Measurements from ENCODE around the gene SLC17A3. TPM values are rescaled to one million over a fixed set of nuclear protein-coding genes. Genes with fewer than 3 reads are reported as not detected.

Gene SLC17A3
- total RNA-seq, 4 donors from 2014 or later, result 0.22 TPM; not detected in 3

DNA sequence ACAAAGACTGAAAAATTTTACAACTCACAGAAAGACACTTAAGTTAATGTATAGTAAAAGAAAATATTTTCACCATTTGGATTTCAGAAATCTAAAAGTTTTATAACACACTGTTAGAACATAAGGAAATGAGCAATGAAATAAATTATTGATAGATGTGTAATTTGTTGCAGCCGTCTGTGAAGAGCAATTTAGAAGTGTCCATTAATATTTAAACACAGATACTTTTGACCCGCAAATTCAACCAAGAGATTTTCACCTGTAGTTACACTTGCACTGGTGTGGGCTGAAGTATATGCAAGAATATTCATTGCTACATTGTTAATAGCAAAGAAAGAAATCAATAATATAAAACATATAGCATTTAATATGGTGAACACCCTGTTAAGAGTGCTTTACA, 14.6 kb upstream of the SLC17A3 start:
- H3K36me3 ChIP-seq, result no peaks in the 10 kb centered on the region
- in situ Hi-C loops (cut with MboI; ENCODE audit: low sequenced_read_pairs in 4 of 4), result no loop called here
- H3K27me3 ChIP-seq, result no peaks in the 10 kb centered on the region
- H3K27ac ChIP-seq, result no peak overlapping the region
- no peaks in the 10 kb centered on the region for H3K9me3 ChIP-seq
- no peak for TF ChIP-seq POLR2A (IDR thresholded peaks at IDR 0.05)
- TF ChIP-seq, protein P1, sequence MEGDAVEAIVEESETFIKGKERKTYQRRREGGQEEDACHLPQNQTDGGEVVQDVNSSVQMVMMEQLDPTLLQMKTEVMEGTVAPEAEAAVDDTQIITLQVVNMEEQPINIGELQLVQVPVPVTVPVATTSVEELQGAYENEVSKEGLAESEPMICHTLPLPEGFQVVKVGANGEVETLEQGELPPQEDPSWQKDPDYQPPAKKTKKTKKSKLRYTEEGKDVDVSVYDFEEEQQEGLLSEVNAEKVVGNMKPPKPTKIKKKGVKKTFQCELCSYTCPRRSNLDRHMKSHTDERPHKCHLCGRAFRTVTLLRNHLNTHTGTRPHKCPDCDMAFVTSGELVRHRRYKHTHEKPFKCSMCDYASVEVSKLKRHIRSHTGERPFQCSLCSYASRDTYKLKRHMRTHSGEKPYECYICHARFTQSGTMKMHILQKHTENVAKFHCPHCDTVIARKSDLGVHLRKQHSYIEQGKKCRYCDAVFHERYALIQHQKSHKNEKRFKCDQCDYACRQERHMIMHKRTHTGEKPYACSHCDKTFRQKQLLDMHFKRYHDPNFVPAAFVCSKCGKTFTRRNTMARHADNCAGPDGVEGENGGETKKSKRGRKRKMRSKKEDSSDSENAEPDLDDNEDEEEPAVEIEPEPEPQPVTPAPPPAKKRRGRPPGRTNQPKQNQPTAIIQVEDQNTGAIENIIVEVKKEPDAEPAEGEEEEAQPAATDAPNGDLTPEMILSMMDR (IDR thresholded peaks at IDR 0.05 in 4 of 5, conservative IDR thresholded peaks at IDR 0.05 in 1 of 5), result no peak
- DNase-seq, result no peak
- no peak for ATAC-seq
- no peak overlapping the region for H3K4me3 ChIP-seq
- intact Hi-C loops (cut with DNase I; ENCODE audit: low total_unique reads), result no loop called here
- no peaks in the 10 kb centered on the region for H3K4me1 ChIP-seq

DNA sequence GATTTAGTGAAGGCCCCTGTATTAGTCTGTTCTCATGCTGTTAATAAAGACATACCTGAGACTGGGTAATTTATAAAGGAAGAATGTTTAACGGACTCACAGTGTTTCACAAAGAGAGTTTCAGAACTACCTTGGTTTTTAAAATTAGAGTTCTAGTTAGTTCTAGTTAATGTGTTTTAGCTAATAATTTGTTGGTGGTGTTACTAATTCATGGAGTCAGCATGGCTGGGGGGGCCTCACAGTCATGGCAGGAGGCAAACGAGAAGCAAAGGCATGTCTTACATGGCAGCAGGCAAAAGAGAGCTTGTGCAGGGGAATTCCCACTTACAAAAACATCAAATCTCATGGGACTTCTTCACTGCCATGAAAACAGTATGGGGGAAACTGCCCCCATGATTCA, 12.0 kb upstream of the SLC17A3 start:
- Histone ChIP-seq H3K36me3 (no peaks in the 10 kb centered on the region), H3K4me1 (no peaks in the 10 kb centered on the region), H3K27ac (no peak overlapping the region), H3K4me3 (no peak overlapping the region), H3K27me3 (no peaks in the 10 kb centered on the region), H3K9me3 (no peaks in the 10 kb centered on the region)
- intact Hi-C loops (cut with DNase I; ENCODE audit: low total_unique reads), result no loop called here
- no peak for DNase-seq
- in situ Hi-C loops (cut with MboI; ENCODE audit: low sequenced_read_pairs in 4 of 4), result no loop called here
- no peak for ATAC-seq
- TF ChIP-seq, protein P1 (IDR thresholded peaks at IDR 0.05 in 4 of 5, conservative IDR thresholded peaks at IDR 0.05 in 1 of 5), result no peak
- no peak for TF ChIP-seq POLR2A (IDR thresholded peaks at IDR 0.05)

DNA sequence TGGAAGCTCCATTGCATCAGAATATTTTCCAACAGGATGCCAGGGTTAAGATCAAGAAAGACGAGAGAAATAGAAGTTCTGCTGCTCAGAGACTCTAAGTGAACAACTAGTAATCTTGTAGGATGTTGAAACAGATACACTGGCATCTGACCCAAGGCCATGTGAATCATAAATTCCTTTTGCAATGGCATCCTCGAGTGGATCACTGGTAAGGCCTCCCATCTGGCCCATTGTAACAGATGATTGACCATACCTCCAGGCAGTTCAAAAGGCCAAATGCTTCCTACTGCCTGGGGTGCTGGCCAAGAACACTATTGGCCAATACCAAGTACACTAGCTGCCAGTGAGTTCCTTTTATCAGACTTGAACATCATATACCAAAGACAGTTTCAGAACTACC, 9.9 kb upstream of the SLC17A3 start:
- Histone ChIP-seq H3K27me3 (no peaks in the 10 kb centered on the region), H3K27ac (no peak overlapping the region), H3K36me3 (no peaks in the 10 kb centered on the region), H3K4me1 (no peaks in the 10 kb centered on the region), H3K9me3 (no peaks in the 10 kb centered on the region), H3K4me3 (no peak overlapping the region)
- ATAC-seq (peak in 1 of 2 donors; percentile 46), DNase-seq (peak in 1 of 2 donors; percentile 12)
- in situ Hi-C loops (cut with MboI; ENCODE audit: low sequenced_read_pairs in 4 of 4), result no loop called here
- TF ChIP-seq, protein P1 (IDR thresholded peaks at IDR 0.05 in 4 of 5, conservative IDR thresholded peaks at IDR 0.05 in 1 of 5), result no peak
- TF ChIP-seq POLR2A (IDR thresholded peaks at IDR 0.05), result no peak
- intact Hi-C loops (cut with DNase I; ENCODE audit: low total_unique reads), result no loop called here

DNA sequence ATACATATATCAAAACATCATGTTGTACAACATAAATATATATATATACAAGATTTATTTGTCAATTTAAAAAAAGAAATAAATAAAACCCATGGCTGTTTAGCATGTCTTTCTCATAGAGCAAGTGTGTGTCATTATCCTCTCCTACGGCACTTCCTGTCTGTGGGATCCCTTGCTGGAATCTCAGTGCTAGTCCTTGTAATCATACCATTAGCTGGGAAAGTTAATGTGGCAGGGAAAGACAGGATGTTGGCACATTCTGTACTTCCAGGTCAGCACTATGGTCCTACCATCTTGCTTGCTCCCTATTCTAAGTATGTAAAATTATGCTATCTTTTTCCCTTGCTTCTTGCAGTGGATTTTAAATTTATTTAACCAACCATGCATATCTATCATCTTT, 9.5 kb upstream of the SLC17A3 start:
- intact Hi-C loops (cut with DNase I; ENCODE audit: low total_unique reads) (no loop called here), in situ Hi-C loops (cut with MboI; ENCODE audit: low sequenced_read_pairs in 4 of 4) (no loop called here)
- Histone ChIP-seq H3K27ac (no peak overlapping the region), H3K9me3 (no peaks in the 10 kb centered on the region), H3K36me3 (no peaks in the 10 kb centered on the region), H3K4me3 (no peak overlapping the region), H3K27me3 (no peaks in the 10 kb centered on the region), H3K4me1 (no peaks in the 10 kb centered on the region)
- DNase-seq (no peak), ATAC-seq (no peak)
- no peak for TF ChIP-seq POLR2A (IDR thresholded peaks at IDR 0.05)
- TF ChIP-seq, protein P1 (IDR thresholded peaks at IDR 0.05 in 4 of 5, conservative IDR thresholded peaks at IDR 0.05 in 1 of 5), result no peak

DNA sequence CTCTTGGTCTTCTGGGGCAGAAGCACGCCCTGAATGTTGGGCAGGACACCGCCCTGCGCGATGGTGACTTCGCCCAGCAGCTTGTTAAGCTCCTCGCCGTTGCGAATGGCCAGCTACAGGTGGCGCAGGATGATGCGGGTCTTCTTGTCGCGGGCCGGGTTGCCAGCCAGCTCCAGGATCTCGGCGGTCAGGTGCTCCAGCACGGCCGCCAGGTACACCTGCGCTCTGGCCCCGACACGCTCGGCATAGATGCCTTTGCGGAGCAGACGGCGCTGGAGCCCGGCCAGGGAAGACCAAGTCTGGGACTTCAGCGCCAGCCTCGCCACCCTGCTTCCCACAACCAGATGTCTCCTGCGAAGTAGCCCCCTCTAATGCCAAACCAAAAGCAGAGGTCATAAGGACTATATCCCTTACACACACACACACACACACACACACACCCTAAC, 8.0 kb upstream of the SLC17A3 start:
- no peak for ATAC-seq
- no peak overlapping the region for H3K27ac ChIP-seq
- no peaks in the 10 kb centered on the region for H3K36me3 ChIP-seq
- H3K27me3 ChIP-seq, result no peaks in the 10 kb centered on the region
- no peak overlapping the region for H3K4me3 ChIP-seq
- intact Hi-C loops (cut with DNase I; ENCODE audit: low total_unique reads), result no loop called here
- no peak for TF ChIP-seq POLR2A (IDR thresholded peaks at IDR 0.05)
- DNase-seq, result no peak
- H3K9me3 ChIP-seq, result no peaks in the 10 kb centered on the region
- in situ Hi-C loops (cut with MboI; ENCODE audit: low sequenced_read_pairs in 4 of 4), result no loop called here
- H3K4me1 ChIP-seq, result no peaks in the 10 kb centered on the region

All from gastrocnemius medialis (tissue), 4 donors.